ENCODE results near the gene ZNF330.

GRCh38 chr4:141247430-141247780, 26.7 kb downstream of the ZNF330 start:
- TF ChIP-seq CTCF (conservative IDR thresholded peaks at IDR 0.05; ENCODE audit: low read length) (no peak), EZH2phosphoT487 (IDR thresholded peaks at IDR 0.05; ENCODE audit: borderline replicate concordance, low read depth, low read length) (no peak)

Measured in OCI-LY7 (cell line).